HUDEP-2 (cell line): ENCODE measurements around the gene CNGA3.
A peak's percentile ranks its signal among the peaks of the same experiment; 100 is the strongest.

ENCODE experiments used
- DNase-seq, 76 experiments: peaks; one replicate each; lab custom pipeline; 2025; ENCODE audit not compliant: unreplicated experiment in 76 of 76; lab: John Stamatoyannopoulos, UW

Gene CNGA3

GRCh38 chr2:98438190-98439133 is 92.2 kb downstream of the CNGA3 start:
- no peak for DNase-seq

GRCh38 chr2:98441706-98442450 is 95.6 kb downstream of the CNGA3 start:
- peak in 2 of 76 experiments; percentile 7 to 10 for DNase-seq

GRCh38 chr2:98442488-98442887 is 96.2 kb downstream of the CNGA3 start:
- no peak for DNase-seq

GRCh38 chr2:98444436-98445176 is 98.3 kb downstream of the CNGA3 start, which contains the start of gene INPP4A:
Gene INPP4A, plus strand, starts transcription at chr2:98444858. Its CDS starts 75,191 bp downstream, at chr2:98520049.
- peak in 53 of 76 experiments; percentile 13 to 76 (median 50) for DNase-seq

- no peak for DNase-seq
These were observed 99.0 kb downstream of the CNGA3 start for GRCh38 chr2:98445177-98445682.

- peak in 7 of 76 experiments; percentile 6 to 37 (median 31) for DNase-seq
These were observed 99.7 kb downstream of the CNGA3 start for GRCh38 chr2:98445683-98446581.

- DNase-seq, result no peak
These were observed 100.6 kb downstream of the CNGA3 start for GRCh38 chr2:98446850-98447249.
